ENCODE results near the gene IPO5.

IPO5 gene

GRCh38 chr13:98068521-98068920, 115.0 kb downstream of the IPO5 start:
- no peaks in the 10 kb centered on the region for H3K79me2 ChIP-seq (ENCODE audit: insufficient read depth, low read length)
- no peaks in the 10 kb centered on the region for H3K9me2 ChIP-seq (ENCODE audit: low read depth, low read length)
- H3K27ac ChIP-seq (ENCODE audit: low read depth, low read length, poor library complexity, severe bottlenecking), result no peak overlapping the region
- H3K27me3 ChIP-seq (ENCODE audit: insufficient read depth, low read length), result no peaks in the 10 kb centered on the region
- no peaks in the 10 kb centered on the region for H4K20me1 ChIP-seq (ENCODE audit: insufficient read depth, low read length)
- no peaks in the 10 kb centered on the region for H3K9me3 ChIP-seq (ENCODE audit: low read length)
- no peaks in the 10 kb centered on the region for H3K4me1 ChIP-seq (ENCODE audit: insufficient read depth, low read length, severe bottlenecking)
- no peaks in the 10 kb centered on the region for H3F3A ChIP-seq (ENCODE audit: insufficient read depth, low read length)
- H3K36me3 ChIP-seq (ENCODE audit: insufficient read depth, low read length), result no peaks in the 10 kb centered on the region
- H2AFZ ChIP-seq (ENCODE audit: low read length), result no peak overlapping the region
- TF ChIP-seq CTCF (IDR thresholded peaks at IDR 0.05; ENCODE audit: low read length), result no peak
- TF ChIP-seq EZH2 (IDR thresholded peaks at IDR 0.05; ENCODE audit: borderline replicate concordance, low read length), result no peak
- H3K4me2 ChIP-seq (ENCODE audit: low read length), result no peak overlapping the region
- no peak overlapping the region for H3K9ac ChIP-seq (ENCODE audit: low read length)
- no peak overlapping the region for H3K4me3 ChIP-seq (ENCODE audit: low read depth, low read length, poor library complexity, severe bottlenecking)

- TF ChIP-seq CTCF (IDR thresholded peaks at IDR 0.05; ENCODE audit: low read length) (no peak), EZH2 (IDR thresholded peaks at IDR 0.05; ENCODE audit: borderline replicate concordance, low read length) (no peak)
These were observed 116.5 kb downstream of the IPO5 start for GRCh38 chr13:98069985-98070384.

GRCh38 chr13:98071316-98071715, 117.8 kb downstream of the IPO5 start:
- Histone ChIP-seq H3K4me3 (ENCODE audit: low read depth, low read length, poor library complexity, severe bottlenecking) (no peak overlapping the region), H3K9me3 (ENCODE audit: low read length) (no peaks in the 10 kb centered on the region), H3K9ac (ENCODE audit: low read length) (no peak overlapping the region), H3K27ac (ENCODE audit: low read depth, low read length, poor library complexity, severe bottlenecking) (no peak overlapping the region), H3K4me2 (ENCODE audit: low read length) (no peak overlapping the region), H3F3A (ENCODE audit: insufficient read depth, low read length) (no peaks in the 10 kb centered on the region), H3K9me2 (ENCODE audit: low read depth, low read length) (no peaks in the 10 kb centered on the region), H3K27me3 (ENCODE audit: insufficient read depth, low read length) (no peaks in the 10 kb centered on the region), H3K36me3 (ENCODE audit: insufficient read depth, low read length) (no peaks in the 10 kb centered on the region), H3K4me1 (ENCODE audit: insufficient read depth, low read length, severe bottlenecking) (no peaks in the 10 kb centered on the region), H4K20me1 (ENCODE audit: insufficient read depth, low read length) (no peaks in the 10 kb centered on the region), H3K79me2 (ENCODE audit: insufficient read depth, low read length) (no peaks in the 10 kb centered on the region), H2AFZ (ENCODE audit: low read length) (no peak overlapping the region)
- TF ChIP-seq EZH2 (IDR thresholded peaks at IDR 0.05; ENCODE audit: borderline replicate concordance, low read length), result no peak
- no peak for TF ChIP-seq CTCF (IDR thresholded peaks at IDR 0.05; ENCODE audit: low read length)

More at GRCh38 chr13:98069985-98070384, 116.5 kb downstream of the IPO5 start:
- Histone ChIP-seq H3K27ac (ENCODE audit: low read depth, low read length, poor library complexity, severe bottlenecking) (no peak overlapping the region), H3K4me3 (ENCODE audit: low read depth, low read length, poor library complexity, severe bottlenecking) (no peak overlapping the region), H2AFZ (ENCODE audit: low read length) (no peak overlapping the region), H3F3A (ENCODE audit: insufficient read depth, low read length) (no peaks in the 10 kb centered on the region), H3K9me2 (ENCODE audit: low read depth, low read length) (no peaks in the 10 kb centered on the region), H3K9me3 (ENCODE audit: low read length) (no peaks in the 10 kb centered on the region), H3K4me2 (ENCODE audit: low read length) (no peak overlapping the region), H4K20me1 (ENCODE audit: insufficient read depth, low read length) (no peaks in the 10 kb centered on the region), H3K4me1 (ENCODE audit: insufficient read depth, low read length, severe bottlenecking) (no peaks in the 10 kb centered on the region), H3K36me3 (ENCODE audit: insufficient read depth, low read length) (no peaks in the 10 kb centered on the region), H3K27me3 (ENCODE audit: insufficient read depth, low read length) (no peaks in the 10 kb centered on the region), H3K79me2 (ENCODE audit: insufficient read depth, low read length) (no peaks in the 10 kb centered on the region), H3K9ac (ENCODE audit: low read length) (no peak overlapping the region)
